M059J (cell line): ENCODE results near the gene MINDY4. TPM values are rescaled to one million over a fixed set of nuclear protein-coding genes. Genes with fewer than 3 reads are reported as not detected.

Source experiments
- DNase-seq: peaks from one replicate; pipeline ENCODE4 v3.0.0-alpha.2; 2012; ENCODE audit warnings: low read depth
- total RNA-seq: library from RNA; depleted of rRNA; stranded (reverse); fragments of >200 nt; shearing (Covaris generic); gene quantifications from 2 replicates; pipeline ENCODE4 v1.2.3, GENCODE V29; 2014

MINDY4 gene
- total RNA-seq, 1 experiment from 2014 or later, result 1.8 TPM

DNA sequence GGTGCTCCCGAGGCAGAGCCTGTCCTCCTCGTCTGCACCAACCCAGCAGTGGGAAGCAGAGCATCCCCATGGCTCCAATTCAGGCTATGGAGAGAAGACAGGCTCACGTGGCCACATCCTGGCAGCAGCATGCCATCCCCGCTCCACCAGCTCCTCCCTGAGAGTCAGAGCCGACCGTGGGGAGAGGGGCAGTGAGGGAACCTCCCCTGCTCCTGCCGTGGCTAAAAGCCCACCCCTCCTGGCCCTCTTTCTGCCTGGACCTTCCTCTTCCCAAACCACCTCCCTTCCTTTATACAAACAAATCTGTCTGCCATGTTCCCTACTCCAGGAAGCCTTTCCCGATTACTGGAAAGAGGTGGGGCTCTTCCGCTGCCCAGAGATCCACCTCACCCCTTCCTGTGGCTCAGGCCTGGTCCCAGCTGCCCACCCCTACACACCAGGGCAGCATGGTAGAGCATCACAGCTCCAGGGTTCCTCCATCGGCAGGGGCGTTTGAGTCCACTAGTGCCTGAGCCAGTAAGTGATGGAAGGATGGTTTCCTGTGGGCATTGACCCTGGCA lies 129.7 kb downstream of the MINDY4 start:
- no peak for DNase-seq

DNA sequence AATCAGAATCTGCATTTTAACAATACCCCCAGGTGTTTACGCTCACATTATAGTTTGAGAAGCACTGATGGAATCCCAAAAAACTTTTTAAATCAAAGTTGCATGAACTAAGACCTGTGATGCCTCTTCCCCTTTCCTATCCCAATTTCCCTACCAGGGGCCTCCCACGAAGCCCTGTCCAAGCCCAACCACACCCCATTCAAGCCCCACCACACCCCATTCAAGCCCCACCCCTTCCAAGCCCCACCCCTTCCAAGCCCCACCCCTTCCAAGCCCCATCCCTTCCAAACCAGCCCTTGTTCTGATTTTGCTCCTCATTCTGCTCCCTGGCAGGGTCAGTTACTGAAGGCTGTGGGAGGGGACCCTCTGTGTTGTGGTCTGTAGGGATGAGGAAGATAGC lies 130.6 kb downstream of the MINDY4 start:
- DNase-seq, result no peak

DNA sequence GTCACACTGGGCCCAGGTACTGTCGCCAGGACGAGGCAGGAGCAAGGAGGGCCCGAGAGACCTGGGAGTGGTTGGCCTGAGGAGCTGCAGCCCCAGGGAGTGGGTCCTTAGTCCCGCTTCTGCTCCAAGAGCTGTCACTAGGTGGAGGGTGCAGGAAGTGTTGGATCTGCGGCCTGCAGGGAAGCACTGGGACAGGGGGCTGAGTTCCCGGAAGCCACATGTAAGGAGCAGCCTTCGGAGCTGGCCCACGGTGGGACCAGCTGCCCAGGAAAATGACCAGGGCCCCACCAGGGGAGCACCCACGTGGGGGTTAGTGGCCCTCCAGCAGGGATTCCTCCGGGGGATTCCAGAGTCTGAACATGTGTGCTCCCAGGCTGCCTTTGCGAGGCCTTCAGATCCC lies 131.2 kb downstream of the MINDY4 start:
- no peak for DNase-seq

DNA sequence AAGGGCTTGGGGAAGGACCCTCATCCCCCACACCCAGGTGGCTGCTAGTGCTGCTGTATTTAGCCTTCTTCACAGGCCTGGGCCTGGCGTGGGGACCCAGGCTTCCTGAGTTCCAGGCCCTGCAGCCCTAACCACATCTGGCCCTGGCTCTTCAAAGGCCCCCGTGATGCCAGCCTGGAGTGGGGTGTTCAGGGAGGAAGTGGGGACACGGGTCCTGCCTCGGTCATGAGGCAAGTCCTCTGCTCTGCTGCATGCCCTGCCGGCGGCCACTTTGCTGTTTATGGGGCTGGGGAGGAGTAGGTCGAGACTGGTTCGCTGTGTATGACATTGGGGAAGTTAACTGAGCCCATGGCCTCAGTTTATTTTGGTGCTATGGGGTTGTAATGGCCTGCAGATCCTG lies 131.9 kb downstream of the MINDY4 start:
- DNase-seq, result no peak

DNA sequence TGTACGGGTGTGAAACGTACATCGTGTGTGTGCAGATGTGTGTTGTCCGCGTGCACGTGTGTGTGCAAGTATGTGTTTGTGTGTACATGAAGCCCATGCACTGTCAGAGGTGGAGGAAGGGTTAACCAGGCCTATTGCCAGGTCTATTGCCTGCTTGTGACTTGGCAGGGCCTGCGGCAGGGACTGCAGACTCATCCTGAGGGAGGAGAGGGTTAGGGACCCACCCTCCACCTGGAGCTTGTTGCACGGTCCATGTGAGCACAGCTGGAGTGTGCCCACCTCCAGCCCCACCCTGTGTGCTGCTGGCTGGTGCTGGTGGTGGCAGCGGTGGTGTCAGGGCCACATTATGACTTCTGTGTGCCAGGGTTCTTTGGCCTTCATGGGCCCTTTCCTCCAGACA lies 133.3 kb downstream of the MINDY4 start:
- no peak for DNase-seq

DNA sequence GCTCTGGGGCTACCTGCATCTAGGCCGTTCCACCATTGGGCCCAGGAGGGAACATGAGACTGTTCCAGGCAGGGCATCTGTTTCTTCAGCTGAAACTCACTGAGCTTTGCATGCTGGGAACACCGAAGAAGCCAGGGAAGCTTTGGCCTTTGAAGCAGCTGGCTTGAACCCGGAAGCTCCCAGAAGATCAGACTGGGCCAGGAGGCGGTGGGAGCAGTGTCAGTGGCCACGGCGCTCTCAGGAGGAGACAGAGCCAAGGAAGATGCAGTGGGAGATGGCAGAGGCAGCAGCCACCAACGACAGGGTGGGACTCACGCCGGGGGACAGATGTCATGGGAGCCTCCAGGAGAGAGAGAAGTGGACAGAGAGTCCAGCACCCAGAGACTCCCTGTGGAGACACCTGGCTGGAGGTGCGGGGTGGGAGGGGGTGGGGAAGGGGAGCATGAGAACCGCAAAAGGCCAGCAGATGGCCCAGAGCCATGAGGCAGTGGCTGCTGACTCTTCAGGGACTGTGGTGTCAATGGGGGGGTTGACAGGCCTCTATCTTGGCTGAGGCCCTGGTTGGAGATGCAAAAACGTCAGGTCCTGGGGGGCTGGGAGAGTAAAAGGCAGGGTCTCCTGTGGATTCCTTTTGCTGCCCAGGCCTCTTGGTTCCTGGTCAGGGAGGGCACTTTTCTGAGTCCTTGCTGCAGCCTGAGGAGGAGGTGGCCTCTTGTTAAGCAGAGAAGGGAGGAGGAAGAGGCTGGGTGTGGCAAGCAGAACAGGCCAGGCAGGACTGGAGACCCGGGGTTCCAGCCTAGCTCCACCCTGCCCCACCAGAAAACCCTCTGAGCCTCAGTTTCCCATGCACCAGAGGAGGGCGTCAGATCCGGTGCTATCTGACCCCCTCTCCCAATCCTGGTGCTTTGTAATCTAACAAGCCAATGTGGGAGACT lies 134.1 kb downstream of the MINDY4 start:
- DNase-seq, result no peak

DNA sequence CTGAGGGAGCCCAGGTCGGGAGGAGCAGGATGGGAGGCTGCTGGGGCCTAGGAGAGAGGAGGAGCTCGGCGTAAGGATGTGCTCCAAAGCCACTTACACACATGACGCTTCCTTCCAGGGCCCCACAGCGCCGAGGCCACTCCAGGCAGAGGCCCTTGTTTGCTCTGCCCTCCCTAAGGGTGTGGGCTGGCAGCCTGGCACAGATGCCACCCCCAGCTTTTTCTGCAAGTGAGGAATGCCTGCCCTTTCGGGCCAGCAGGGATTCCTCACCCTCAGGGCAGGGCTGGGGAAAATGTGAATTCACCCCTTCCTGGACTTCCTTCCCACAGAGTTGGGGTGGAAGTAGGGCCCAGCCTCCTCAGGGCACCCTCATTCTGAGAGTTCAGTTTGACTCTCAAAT lies 134.8 kb downstream of the MINDY4 start:
- DNase-seq, result peak; percentile 45

DNA sequence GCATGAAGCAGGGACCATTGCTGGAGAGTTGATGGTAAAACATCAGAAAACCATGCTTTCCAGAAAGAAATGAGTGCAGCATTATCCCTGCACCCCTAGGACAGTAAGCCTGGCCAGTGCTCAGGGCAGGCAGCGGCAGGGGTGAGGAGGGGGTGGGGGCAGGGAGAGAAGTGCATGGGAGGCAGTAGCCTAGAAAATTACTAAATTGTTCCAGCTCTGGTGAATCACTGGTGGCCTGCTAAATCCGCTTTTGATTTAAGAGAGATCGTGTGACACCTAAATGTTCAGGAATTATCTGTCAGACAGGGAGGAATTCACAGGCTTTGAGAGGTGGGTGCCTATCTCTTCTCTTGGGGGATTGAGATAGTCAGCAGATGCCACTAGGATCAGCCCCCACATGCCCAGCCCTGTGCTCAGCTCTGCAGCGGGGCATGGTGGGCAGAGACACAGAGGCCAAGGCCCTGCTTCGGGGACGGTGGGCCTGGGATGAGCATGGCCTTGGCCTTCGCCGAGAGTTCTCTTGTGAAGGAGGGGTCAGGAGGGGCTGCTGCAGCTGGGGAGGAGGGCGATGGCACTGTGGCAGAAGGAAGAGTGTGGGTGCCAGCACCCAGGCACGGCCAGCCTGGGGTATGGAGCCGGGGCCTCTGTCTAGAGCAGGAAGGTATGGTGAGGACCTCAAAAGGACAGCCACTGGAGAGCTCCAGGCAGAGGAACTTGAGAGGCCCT lies 135.5 kb downstream of the MINDY4 start:
- peak; percentile 75 for DNase-seq

DNA sequence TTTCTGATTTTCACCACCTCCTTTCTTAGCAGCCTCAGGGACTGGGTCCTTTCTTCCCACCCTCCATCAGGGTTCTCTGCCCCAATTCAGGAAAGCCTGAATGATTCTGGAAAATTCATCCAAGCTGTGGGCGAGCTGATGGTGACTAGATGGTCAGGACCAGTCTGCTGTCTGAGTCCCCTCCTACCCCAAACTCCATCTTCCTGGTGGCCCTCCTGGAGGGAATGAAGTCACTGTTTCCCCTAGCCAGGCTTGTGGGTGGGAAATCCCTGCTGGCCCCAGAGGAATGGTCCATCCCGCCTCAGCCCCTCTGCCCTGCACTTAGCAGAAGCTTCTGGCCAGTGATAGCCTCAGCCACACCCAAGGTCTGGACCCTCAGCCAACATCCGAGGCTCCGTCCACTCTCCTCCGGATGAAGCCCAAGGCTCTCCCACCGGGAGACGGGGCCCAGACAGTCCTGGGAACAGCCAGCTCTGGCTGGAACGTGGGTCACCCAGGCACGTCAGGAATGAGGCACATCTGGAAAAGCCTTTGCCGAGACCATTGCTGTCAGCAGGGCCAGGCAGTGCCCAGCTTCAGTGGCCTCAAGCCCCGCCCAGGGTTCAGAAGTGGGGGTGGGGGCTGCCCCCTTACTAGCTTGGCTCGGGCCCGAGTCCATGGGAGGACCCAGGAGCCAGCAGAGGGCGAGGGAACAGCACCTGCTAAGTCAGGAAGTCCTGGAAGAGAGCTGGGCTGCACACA lies 136.5 kb downstream of the MINDY4 start:
- no peak for DNase-seq

DNA sequence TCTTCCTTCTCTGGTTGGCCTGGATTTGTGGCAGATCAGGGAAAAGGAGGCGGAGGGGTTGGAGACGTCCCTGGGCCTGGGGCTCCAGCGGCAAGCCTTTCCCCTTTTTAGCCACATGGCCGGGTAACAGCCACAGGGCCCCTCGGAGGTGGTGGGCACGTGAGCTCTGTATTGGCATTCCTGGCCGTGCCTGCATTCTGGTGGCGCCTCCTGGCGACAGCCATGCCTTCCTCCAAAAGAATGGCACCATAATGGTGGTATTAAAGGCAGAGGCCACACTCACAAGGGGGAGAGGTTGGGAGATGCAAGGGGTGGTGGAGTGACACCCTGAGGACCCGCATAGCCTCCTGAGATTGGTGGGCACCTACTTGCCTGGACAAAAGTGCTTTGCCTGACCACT lies 137.5 kb downstream of the MINDY4 start:
- no peak for DNase-seq

DNA sequence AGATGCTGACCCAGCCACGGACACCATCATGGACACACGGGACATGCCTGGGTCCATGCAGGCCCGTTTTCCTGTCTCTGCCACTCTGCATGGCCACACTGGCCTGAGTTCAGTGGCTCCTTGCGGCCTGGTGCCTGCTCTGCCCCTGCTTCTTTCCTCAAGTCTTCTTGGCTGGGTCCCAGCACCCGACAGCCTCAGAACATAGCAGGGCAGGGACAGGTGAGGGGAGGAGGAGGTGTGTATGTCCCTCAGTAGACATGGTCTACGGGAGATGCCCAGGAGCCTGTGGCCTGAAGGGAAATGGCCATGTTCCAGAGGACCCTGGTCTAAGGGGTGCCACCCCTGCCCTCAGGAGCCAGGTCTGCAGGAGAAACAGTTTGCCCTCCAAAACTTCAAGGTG lies 138.2 kb downstream of the MINDY4 start:
- no peak for DNase-seq

DNA sequence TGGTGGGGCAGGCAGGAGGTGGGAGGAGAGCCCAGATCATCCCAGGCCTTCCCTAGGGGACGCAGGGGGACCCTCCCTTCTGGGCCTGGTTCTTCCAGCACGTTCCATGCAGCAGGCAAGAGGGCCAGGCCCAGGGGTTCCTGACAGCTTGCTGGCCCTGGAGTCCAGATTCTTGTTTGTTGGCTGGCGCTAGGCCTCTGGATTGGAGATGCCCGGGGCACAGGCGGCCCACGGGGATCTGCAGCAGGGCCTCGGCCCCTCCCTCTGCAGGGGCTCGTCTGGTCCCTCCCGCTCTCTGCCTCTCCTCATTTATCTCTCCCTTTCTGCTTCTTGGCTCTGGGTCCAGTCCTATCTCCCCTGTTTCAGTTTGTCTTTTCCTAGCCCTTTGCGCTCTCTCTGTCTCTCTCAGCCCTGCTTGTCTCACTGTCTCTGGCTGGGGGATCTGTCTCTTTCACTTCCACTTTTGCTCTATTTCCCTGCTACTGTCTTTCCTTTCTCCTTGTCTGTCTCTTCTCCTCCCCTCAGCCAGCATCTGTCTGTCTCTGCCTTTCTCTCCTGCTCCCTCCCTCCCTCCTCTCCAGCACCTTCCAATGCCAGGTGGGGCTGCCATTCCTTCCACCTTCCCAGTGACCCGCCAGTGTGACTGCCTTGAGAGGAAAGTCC lies 139.3 kb downstream of the MINDY4 start:
- DNase-seq, result no peak

DNA sequence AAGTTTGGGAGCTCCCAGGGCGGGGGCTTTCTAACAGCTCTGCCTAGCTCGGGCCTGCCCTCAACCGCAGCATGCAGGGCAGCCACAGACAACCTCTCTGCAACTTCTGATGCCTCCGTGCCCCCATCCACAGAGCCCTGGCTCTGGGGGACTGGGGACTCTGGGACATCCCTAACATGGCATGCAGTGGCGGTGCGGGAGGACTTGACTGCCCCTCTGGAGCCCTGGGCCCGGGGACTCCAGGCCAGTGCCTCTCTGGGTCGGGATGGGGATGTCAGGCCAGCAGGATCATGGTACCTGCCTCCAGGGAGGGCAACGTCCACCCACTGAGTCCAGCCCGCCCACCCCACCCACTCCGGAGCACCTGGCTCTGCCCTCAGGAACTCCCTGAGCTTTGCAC lies 139.9 kb downstream of the MINDY4 start:
- no peak for DNase-seq

DNA sequence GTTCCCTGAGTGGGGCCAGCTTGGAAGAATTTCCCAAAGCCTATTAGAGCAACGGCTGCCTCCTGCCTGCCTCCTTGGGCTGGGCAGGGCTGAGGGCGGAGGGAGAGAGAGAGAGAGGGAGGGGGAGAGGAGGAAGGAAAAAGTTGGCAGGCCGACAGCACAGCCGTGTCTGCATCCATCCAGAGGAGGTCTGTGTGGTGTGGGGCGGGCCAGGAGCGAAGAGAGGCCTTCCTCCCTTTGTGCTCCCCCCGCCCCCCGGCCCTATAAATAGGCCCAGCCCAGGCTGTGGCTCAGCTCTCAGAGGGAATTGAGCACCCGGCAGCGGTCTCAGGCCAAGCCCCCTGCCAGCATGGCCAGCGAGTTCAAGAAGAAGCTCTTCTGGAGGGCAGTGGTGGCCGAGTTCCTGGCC lies 140.3 kb downstream of the MINDY4 start, which contains the start of gene AQP1:
AQP1 (plus strand) TSS at position 293 of the 409 bp plus-strand sequence; CDS start at position 350, 57 bp downstream.
- no peak for DNase-seq

DNA sequence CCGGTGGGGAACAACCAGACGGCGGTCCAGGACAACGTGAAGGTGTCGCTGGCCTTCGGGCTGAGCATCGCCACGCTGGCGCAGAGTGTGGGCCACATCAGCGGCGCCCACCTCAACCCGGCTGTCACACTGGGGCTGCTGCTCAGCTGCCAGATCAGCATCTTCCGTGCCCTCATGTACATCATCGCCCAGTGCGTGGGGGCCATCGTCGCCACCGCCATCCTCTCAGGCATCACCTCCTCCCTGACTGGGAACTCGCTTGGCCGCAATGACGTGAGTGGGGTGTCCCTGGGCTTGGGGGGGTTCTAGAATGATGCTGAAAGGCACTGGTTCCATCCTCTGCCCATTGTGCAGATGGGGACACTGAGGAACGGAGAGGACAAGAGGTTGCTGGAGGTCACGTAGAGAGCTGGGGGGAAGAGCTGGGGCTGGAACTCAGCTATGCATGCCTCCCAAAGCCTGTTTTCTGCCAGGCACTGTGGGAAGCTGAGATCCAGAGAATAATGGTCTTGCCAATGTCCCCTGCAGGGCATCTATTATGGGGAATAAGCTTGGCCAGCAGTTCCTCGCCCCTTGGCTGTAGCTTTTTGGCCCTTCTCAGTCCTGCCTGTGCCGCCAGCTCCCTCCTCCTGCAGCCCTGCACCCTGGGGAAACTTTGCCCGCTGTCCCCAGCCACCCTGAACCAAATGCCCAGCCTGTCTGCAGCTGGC lies 141.0 kb downstream of the MINDY4 start:
- DNase-seq, result no peak

DNA sequence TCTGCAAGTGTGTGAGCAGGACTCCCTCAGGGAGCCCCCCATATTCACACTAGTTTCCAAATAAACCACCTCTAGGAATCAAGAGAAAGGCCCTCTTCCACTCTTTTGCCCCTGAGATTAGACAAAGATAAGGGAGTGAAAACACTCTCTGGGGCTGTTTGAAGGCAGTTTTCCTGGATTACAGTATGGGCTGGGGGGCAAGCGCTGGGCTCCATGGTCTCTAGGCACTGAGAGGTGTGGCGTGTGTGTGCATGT lies 141.4 kb downstream of the MINDY4 start:
- no peak for DNase-seq

DNA sequence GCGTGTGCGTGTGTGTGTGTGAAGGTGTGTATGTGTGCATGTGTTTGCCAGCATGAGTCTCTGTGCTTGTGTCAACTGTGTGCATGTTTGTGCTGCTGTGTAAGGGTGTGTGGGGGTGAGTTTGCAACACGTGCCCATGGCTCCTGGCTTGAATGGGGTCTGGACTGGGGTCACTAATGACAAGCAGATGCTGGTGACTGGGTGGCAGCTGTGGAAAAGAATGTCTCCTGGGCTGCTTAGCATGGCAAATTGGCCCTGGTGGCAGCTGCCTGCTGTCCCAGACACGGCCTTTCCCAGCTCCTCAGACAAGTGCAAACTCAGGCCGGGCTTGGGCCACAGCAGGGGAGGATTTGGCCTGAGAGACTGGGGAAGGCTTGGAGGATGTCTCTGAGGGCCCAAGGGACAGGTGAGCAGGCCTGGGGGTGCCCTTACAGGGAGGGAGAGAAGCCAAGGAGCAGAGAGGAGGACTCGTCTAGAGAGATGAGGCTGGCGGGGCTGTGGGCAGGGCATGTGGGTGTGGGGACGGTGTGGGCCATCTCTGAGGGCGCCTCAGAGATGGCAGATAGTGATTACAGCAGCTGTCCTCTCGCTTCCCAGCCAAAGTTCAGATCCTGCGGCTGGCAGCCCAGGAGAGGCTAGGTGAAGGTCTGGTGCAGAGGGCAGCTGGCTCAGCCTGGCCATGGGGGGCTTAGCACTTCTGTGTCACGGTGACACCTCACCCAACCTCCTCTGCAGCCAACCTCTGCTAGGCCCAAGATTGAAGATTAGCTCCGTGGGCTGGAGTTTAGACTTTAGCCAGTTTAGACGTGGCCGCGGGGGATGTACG lies 142.0 kb downstream of the MINDY4 start:
- no peak for DNase-seq

DNA sequence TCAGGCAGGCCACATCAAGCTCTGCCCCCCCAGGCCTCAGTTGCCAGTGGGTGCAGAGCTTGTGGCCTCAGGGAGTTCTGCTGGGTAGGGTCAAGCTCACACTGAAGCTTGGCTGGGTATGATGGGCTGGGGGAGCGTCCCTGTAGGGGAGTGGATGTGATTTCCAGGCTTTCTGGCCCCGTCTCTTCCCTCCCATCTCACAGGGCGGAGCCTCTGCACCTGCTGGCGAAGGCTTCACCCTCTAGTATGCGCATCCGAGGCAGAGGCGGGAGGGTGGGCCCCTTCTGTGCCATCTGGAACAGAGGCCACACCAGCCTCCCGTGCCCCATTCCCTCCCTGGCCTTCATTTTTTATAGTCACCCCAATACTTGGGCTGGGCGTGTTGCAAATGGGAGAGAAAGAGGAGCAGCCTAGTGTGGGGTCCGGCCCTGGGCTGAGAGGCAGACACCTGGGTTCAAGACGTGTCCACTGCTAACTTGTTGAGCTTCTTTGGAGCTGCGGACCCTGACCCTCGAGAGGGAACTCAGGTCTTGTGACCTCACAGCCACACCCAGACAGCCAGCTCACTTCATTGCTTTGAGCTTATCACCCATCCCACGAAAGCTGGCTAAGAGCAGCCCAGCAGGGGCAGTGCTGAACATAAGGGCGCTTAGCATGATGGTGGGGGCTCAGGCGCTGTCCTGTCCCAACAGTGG lies 142.8 kb downstream of the MINDY4 start:
- no peak for DNase-seq

DNA sequence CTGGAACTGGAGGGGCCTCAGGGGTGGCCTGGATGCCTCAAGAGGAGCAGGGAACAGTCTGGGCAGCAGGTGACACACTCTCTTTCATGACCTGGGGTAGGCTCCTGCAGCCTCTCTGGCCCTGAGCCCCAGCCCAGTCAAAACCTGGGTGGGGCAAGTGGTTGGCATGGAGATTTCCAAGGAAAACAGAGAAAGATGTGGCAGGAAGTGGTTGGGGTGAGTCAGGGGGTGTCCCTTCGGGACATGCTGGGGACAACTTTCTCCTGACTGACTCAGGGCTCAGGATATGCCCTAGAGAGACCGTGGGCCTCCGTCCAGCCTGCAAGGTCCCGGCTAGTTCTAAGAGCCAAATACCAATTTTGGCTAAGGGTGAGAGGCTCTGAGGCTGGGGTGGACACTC lies 143.4 kb downstream of the MINDY4 start:
- DNase-seq, result peak; percentile 96
